Measurements from ENCODE around the gene SNRPB2. TPM values are rescaled to one million over a fixed set of nuclear protein-coding genes. Genes with fewer than 3 reads are reported as not detected.

Gene SNRPB2
- total and polyA plus RNA-seq, 2 donors (not counting 1 experiment from before 2014, with no cell fraction given): 40.8 to 101 TPM

DNA sequence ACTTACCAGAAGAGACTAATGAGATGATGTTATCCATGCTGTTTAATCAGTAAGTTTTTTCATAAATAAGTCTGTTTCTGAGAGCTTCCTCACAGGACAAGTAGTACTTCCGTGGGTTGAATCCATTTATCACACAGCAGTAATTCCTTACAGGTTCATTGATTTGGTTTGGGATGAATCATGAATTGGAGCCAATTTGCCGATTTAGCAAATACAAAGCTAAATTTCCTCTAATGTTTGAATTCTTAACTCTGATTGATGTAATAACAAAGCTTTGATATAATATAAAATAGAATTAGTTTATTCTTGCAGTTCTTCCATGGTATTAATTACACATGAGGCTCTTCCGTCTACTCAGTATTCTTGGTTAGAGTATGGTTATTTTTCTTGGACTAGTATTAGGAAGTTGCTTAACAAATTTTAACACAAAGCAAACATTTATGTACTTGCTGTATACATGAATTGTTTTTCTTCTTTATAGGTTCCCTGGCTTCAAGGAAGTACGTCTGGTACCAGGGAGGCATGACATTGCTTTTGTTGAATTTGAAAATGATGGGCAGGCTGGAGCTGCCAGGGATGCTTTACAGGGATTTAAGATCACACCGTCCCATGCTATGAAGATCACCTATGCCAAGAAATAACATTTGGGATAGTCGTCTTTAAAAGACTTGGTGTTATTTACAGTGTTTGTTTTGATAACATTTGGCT is 10.7 kb downstream of the SNRPB2 start:
- Histone ChIP-seq H3K27me3 (ENCODE audit: control insufficient read depth, insufficient read depth, low read length) (no peaks in the 10 kb centered on the region), H3K36me3 (ENCODE audit: control insufficient read depth, insufficient read depth, low read length) (peaks cover 3% of the 10 kb centered on the region), H2AFZ (ENCODE audit: low read length) (no peak overlapping the region), H4K20me1 (ENCODE audit: control insufficient read depth, extremely low read depth, insufficient read depth, low read length) (no peaks in the 10 kb centered on the region), H3K4me2 (ENCODE audit: extremely low read depth, insufficient read depth, low read length) (no peak overlapping the region), H3K4me1 (ENCODE audit: control insufficient read depth, extremely low read depth, insufficient read depth, low read length) (no peaks in the 10 kb centered on the region), H3K9ac (ENCODE audit: insufficient read depth, low read length) (no peak overlapping the region), H3K27ac (ENCODE audit: insufficient read depth, low read length) (no peak overlapping the region), H3K9me3 (ENCODE audit: control insufficient read depth, insufficient read depth, low read depth, low read length) (no peaks in the 10 kb centered on the region), H3K79me2 (ENCODE audit: control insufficient read depth, insufficient read depth, low read length) (no peaks in the 10 kb centered on the region), H3K4me3 (replicated peaks in 1 of 4; ENCODE audit: control extremely low read depth in 1 of 4, insufficient read depth in 1 of 4, low read depth in 3 of 4, low read length in 4 of 4) (no peak overlapping the region)
- DNase-seq (ENCODE audit: low read depth in 2 of 2): no peak
- TF ChIP-seq, protein P1, sequence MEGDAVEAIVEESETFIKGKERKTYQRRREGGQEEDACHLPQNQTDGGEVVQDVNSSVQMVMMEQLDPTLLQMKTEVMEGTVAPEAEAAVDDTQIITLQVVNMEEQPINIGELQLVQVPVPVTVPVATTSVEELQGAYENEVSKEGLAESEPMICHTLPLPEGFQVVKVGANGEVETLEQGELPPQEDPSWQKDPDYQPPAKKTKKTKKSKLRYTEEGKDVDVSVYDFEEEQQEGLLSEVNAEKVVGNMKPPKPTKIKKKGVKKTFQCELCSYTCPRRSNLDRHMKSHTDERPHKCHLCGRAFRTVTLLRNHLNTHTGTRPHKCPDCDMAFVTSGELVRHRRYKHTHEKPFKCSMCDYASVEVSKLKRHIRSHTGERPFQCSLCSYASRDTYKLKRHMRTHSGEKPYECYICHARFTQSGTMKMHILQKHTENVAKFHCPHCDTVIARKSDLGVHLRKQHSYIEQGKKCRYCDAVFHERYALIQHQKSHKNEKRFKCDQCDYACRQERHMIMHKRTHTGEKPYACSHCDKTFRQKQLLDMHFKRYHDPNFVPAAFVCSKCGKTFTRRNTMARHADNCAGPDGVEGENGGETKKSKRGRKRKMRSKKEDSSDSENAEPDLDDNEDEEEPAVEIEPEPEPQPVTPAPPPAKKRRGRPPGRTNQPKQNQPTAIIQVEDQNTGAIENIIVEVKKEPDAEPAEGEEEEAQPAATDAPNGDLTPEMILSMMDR (conservative IDR thresholded peaks at IDR 0.05 in 1 of 2, IDR thresholded peaks at IDR 0.05 in 1 of 2; ENCODE audit: low read depth in 1 of 2, low read length in 2 of 2): no peak
- TF ChIP-seq EZH2 (IDR thresholded peaks at IDR 0.05; ENCODE audit: low read length, missing control alignments): no peak

DNA sequence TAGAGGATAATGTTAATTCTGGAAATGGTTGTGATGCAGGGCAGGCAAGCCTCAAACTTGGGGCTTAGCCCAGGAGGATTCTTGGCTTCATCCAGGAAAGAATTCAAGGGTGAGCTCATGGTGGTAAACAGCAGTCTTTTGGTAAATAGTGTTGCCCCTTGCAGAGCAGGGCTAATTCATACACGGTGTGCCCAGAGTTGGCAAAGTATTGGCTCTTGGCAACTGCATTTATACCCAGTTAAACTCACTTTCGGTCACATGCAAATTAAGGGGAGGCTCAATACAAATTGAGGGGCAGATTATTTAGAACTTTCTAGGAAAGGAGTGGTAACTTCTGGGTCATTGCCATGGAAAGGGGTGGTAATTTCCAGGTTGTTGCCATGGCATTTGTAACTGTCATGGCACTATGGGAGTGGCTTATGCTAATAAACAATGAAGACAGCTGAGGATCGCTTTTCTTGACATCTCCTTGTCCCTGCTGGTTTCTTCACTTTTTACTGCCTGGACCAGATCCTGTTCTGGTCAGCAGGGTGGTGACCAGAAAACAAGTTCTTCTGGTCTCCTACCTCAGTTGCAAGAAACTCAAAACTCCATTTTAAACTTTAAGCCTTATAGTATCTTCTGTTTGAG is 14.5 kb downstream of the SNRPB2 start:
- Histone ChIP-seq H3K4me2 (ENCODE audit: extremely low read depth, insufficient read depth, low read length) (no peak overlapping the region), H4K20me1 (ENCODE audit: control insufficient read depth, extremely low read depth, insufficient read depth, low read length) (no peaks in the 10 kb centered on the region), H3K27ac (ENCODE audit: insufficient read depth, low read length) (no peak overlapping the region), H3K4me1 (ENCODE audit: control insufficient read depth, extremely low read depth, insufficient read depth, low read length) (no peaks in the 10 kb centered on the region), H3K4me3 (replicated peaks in 1 of 4; ENCODE audit: control extremely low read depth in 1 of 4, insufficient read depth in 1 of 4, low read depth in 3 of 4, low read length in 4 of 4) (no peak overlapping the region), H3K9me3 (ENCODE audit: control insufficient read depth, insufficient read depth, low read depth, low read length) (no peaks in the 10 kb centered on the region), H3K79me2 (ENCODE audit: control insufficient read depth, insufficient read depth, low read length) (no peaks in the 10 kb centered on the region), H3K36me3 (ENCODE audit: control insufficient read depth, insufficient read depth, low read length) (peaks cover 3% of the 10 kb centered on the region), H2AFZ (ENCODE audit: low read length) (no peak overlapping the region), H3K9ac (ENCODE audit: insufficient read depth, low read length) (no peak overlapping the region), H3K27me3 (ENCODE audit: control insufficient read depth, insufficient read depth, low read length) (no peaks in the 10 kb centered on the region)
- TF ChIP-seq, protein P1 (conservative IDR thresholded peaks at IDR 0.05 in 1 of 2, IDR thresholded peaks at IDR 0.05 in 1 of 2; ENCODE audit: low read depth in 1 of 2, low read length in 2 of 2): no peak
- no peak for TF ChIP-seq EZH2 (IDR thresholded peaks at IDR 0.05; ENCODE audit: low read length, missing control alignments)
- no peak for DNase-seq (ENCODE audit: low read depth in 2 of 2)

DNA sequence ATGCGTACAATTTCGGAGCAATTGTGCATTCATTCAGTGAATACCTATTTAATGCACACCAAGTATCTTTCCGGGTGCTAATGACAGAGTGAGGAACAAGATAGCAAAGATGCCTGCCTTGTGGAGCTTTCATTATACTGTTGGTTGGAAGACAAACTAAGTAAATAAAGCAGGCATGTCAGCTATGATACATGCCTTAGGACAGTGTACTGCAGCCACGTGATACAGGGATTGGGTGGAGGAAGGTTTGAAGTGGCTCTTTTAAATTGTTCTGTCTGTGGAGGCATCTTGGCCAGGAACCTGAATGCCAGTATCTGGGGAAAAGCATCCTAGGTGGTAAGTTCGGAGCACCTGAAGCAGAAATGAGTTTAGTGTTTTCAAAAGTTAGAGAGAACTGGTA is 15.4 kb downstream of the SNRPB2 start:
- H3K27me3 ChIP-seq (ENCODE audit: control insufficient read depth, insufficient read depth, low read length): peaks cover 2% of the 10 kb centered on the region
- no peak overlapping the region for H3K4me3 ChIP-seq (replicated peaks in 1 of 4; ENCODE audit: control extremely low read depth in 1 of 4, insufficient read depth in 1 of 4, low read depth in 3 of 4, low read length in 4 of 4)
- no peaks in the 10 kb centered on the region for H4K20me1 ChIP-seq (ENCODE audit: control insufficient read depth, extremely low read depth, insufficient read depth, low read length)
- H3K79me2 ChIP-seq (ENCODE audit: control insufficient read depth, insufficient read depth, low read length): no peaks in the 10 kb centered on the region
- H3K27ac ChIP-seq (ENCODE audit: insufficient read depth, low read length): no peak overlapping the region
- no peak for TF ChIP-seq EZH2 (IDR thresholded peaks at IDR 0.05; ENCODE audit: low read length, missing control alignments)
- TF ChIP-seq, protein P1 (conservative IDR thresholded peaks at IDR 0.05 in 1 of 2, IDR thresholded peaks at IDR 0.05 in 1 of 2; ENCODE audit: low read depth in 1 of 2, low read length in 2 of 2): no peak
- peaks cover 3% of the 10 kb centered on the region for H3K36me3 ChIP-seq (ENCODE audit: control insufficient read depth, insufficient read depth, low read length)
- no peak for DNase-seq (ENCODE audit: low read depth in 2 of 2)
- no peak overlapping the region for H2AFZ ChIP-seq (ENCODE audit: low read length)
- no peak overlapping the region for H3K9ac ChIP-seq (ENCODE audit: insufficient read depth, low read length)
- H3K9me3 ChIP-seq (ENCODE audit: control insufficient read depth, insufficient read depth, low read depth, low read length): no peaks in the 10 kb centered on the region
- H3K4me2 ChIP-seq (ENCODE audit: extremely low read depth, insufficient read depth, low read length): no peak overlapping the region
- H3K4me1 ChIP-seq (ENCODE audit: control insufficient read depth, extremely low read depth, insufficient read depth, low read length): no peaks in the 10 kb centered on the region
